GM21737 (cell line): ENCODE results near the gene TMC4.
"Not testable (repeated sequence)": the region's sequence is repeated elsewhere in the genome, so short reads cannot be mapped to it uniquely, and the experiment has no call there.

Source experiments
- ATAC-seq: cut with Tn5 transposase; IDR thresholded peaks from one replicate; pipeline ENCODE4 v1.9.1; 2021; ENCODE audit warnings: mild to moderate bottlenecking, moderate library complexity; ENCODE audit not compliant: unreplicated experiment

The TMC4 gene

DNA sequence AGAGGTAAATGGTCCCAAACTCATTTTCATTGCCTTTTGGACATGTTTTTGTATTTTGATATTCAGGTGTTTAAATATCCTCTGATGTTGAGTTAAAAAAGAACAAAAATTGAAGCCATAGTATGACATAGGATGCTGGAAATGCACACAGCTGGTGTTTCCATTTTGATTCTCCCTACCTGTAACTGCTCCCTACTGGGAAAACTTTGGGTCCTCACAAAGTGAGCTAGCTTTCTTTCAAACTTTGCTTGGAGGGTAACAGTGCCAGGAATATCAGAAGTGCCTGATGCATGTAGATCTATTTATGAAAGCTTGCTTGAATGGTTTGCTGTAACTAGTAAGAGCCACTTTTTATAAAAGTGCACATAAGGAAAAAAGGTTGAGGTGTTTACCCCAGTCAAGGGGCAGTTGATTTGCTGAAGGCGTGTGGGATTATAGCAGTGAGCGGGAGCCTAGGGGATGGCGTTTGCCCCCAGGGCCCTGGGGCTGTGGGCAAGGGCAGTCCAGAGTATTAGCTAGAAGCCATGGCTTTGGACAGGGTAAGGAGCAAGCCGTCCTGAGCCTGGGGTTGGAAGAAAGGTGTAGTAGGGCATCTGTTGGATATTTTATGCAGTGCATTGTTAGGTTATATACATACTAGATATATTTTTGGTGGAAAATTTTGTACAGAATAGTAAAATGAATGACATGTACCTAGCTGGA lies 32.0 kb upstream of the TMC4 start:
- ATAC-seq: no peak

DNA sequence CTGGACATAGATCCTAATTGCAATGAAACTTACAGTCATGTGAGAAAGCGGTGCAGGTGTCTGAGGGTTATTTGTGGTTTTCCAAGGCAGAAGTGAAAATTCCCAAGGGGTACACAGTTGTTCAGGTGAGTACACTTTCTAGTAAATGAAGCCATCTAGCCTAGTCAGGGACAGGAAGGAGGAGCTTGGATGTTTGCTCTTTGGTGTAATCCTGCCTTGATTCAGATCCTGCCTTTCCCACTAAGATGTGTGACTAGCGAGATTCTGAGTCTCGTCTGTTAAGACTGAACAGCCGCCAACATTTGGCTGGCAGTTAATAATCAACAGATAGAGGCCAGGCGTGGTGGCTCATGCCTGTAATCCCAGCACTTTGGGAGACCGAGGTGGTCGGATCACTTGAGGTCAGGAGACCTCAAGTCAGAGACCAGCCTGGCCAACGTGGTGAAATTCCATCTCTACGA lies 30.2 kb upstream of the TMC4 start:
- ATAC-seq: no peak

DNA sequence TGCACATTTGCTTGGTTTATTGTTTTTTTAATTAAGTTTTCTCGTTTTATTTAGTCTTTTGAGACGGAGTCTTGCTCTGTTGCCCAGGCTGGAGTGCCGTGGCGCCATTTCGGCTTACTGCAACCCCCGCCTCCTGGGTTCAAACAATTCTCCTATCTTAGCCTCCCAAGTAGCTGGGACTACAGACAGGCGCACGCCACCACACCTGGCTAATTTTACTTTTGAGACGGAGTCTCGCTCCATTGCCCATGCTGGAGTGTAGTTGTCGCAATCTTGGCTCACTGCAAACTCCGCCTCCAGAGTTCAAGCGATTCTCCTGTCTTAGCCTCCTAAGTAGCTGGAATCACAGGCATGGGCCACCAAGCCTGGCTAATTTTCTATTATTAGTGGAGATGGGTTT lies 29.0 kb upstream of the TMC4 start:
- ATAC-seq: no peak

DNA sequence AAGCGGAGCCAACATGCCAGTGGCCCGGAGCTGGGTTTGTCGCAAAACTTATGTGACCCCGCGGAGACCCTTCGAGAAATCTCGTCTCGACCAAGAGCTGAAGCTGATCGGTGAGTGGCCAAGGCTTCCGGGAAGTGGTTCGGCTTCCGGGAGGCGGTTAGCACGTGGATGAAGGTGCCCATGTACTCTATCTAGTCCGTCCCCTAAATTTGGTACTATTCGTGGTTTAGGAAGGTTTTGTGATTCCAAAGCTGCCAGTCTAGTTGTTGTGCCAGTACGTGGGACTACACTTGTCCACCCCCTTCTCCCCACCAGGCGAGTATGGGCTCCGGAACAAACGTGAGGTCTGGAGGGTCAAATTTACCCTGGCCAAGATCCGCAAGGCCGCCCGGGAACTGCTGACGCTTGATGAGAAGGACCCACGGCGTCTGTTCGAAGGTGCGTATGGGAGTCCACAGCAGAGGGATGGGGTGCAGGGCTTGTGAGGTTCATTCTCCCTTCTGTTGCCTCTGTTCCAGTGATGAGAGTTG lies 28.3 kb upstream of the TMC4 start:
- no peak for ATAC-seq

DNA sequence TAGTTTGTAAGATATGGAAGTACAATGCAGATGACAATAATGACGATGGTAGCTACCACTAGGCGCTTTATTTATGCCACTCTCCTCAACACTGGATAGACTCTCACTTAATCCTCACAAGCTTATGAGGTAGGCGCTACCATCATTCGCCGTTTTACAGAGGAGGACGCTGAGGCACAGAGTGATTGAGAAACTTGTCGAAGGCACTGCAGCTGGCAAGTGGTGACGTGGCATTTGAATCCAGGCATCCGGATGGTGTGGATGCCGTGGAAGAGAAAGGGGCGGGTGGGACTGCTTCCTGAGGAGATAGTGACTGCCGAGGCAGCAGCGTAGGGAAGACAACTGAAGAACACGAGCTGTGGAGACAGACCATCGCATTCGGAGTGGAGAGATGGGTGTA lies 26.4 kb upstream of the TMC4 start:
- ATAC-seq: no peak

DNA sequence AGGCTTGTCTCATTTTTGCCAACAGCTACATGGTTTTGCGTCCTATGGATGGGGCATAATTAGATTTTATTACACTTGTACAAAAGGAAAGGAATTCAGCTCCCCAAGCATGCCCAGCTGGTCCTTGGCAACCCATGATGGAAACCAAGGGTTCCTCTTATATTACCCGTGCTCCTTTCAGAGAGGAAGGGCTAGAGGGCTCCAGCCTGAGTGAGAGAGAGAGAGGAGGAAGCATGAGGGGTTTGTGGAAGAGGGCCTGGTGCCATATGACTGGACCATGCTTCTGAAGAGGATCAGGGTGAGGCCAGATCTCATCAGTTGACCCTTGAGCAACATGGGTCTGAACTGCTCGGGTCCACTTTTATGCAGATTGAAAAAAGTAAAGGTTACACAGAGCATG lies 24.2 kb upstream of the TMC4 start:
- ATAC-seq: no peak

DNA sequence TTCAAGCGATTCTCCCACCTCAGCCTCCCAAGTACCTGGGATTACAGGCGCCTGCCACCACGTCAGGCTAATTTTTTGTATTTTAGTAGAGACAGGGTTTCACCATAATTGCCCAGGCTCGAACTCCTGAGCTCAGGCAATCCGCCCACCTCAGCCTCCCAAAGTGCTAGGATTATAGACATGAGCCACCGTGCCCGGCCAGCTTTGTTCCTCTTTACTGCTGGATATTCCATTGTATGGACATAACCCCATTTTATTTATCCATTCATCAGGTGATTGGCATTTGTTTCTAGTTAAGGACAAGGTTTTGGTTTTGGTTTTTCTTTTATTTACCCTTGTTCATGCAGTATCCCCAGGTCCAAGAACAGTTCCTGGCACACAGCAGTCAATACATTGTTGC lies 23.6 kb upstream of the TMC4 start:
- ATAC-seq: no peak

DNA sequence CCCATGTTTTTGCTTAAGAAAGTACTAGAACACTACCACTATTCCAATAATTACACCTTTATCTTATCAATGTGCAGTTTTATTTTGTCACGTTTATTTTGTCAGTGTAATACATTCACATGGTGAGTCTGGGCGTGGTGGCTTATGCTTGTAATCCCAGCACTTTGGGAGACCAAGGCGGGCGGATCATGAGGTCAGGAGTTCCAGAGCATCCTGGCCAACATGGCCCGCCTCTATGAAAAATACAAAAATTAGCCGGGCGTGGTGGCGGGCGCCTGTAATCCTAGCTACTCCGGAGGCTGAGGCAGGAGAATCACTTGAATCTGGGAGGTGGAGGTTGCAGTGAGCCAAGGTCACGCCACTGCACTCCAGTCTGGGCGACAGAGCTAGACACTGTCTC lies 21.5 kb upstream of the TMC4 start:
- ATAC-seq: not testable (repeated sequence)

DNA sequence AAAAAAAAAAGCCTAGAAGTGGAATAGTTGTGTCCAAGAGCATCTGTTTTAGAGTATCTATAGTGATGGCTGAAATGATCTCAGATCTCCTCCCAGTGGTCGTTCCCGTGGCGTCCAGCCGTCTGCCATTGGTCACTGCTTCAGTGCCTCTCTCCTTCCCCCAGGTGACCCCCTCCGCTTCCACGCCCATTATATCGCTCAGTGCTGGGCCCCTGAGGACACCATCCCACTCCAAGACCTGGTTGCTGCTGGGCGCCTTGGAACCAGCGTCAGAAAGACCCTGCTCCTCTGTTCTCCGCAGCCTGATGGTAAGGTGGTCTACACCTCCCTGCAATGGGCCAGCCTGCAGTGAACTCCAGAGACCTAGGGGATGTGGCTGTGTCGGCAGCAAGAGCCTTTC lies 20.1 kb upstream of the TMC4 start:
- no peak for ATAC-seq

DNA sequence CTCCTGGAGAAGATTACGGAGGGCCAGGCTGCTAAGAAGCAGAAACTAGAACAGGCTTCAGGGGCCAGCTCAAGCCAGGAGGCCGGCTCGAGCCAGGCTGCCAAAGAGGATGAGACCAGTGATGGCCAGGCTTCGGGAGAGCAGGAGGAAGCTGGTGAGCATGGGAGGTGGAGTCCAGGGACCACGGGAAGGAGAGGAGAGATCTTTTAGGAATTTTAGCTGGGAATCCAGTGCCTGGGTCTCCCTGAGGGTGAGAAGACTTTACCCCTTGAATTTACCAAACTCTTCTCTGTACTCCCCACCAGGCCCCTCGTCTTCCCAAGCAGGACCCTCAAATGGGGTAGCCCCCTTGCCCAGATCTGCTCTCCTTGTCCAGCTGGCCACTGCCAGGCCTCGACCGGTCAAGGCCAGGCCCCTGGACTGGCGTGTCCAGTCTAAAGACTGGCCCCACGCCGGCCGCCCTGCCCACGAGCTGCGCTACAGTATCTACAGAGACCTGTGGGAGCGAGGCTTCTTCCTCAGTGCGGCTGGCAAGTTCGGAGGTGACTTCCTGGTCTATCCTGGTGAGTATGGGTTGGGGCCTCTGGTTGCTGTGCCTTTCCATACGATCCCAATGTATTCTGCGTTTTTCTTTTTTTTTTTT lies 19.0 kb upstream of the TMC4 start:
- ATAC-seq: no peak

DNA sequence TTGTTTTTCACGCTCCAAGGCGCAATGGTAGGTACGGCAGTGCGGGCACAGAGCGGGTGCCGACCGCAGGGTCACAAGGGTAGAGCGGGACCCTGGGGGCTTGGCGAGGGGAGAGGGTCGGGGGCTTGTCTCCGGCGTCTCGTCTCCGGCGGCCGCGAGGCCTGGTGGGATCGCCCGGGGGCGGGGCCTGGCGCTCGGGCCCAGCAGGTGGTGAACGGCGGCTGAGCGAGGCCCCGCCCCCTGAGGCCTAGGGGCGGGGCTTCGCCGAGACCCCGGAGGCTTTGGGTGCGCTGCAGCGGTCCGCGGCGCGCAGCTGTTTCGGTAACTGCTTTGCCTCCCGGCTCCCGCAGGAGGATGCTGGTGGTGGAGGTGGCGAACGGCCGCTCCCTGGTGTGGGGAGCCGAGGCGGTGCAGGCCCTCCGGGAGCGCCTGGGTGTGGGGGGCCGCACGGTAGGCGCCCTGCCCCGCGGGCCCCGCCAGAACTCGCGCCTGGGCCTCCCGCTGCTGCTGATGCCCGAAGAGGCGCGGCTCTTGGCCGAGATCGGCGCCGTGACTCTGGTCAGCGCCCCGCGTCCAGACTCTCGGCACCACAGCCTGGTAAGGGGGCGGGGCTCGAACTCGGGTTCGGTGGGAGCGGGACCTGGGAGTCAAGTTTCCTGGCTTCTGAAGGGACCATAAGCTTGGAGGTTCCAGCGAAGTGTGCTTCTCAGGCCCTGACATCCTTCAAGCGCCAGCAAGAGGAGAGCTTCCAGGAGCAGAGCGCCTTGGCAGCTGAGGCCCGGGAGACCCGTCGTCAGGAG lies 18.3 kb upstream of the TMC4 start, which contains the start of gene TSEN34:
Gene TSEN34 (plus strand): TSS at position 298 of the 800 bp plus-strand sequence. CDS start 57 bp downstream, at position 355.
- peak; percentile 26 for ATAC-seq

DNA sequence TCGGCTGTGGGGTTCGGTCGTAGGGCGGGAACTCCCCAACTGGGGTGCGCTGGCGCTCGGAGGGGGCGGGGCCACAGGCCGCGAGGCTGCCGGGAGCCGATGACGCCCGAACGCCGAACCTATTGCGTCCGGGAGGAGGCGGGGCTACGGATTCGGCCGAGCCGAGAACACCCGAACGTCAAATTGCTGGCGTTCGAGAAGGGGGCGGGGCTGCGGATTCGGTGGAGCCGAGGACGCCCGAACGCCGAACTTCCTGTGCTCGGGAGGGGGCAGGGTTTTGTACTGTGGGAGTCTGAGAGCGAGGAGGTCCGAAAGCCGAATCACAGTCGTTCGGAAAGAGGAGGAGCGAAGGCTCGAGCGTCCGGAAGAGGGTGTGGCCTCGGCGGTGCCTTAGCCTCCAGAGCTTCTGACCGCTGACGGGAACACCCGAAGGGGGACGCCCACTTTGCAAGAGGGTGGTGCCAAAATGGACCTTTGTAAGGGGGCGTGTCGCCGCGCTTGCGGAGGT lies 17.6 kb upstream of the TMC4 start:
- ATAC-seq: peak; percentile 42

DNA sequence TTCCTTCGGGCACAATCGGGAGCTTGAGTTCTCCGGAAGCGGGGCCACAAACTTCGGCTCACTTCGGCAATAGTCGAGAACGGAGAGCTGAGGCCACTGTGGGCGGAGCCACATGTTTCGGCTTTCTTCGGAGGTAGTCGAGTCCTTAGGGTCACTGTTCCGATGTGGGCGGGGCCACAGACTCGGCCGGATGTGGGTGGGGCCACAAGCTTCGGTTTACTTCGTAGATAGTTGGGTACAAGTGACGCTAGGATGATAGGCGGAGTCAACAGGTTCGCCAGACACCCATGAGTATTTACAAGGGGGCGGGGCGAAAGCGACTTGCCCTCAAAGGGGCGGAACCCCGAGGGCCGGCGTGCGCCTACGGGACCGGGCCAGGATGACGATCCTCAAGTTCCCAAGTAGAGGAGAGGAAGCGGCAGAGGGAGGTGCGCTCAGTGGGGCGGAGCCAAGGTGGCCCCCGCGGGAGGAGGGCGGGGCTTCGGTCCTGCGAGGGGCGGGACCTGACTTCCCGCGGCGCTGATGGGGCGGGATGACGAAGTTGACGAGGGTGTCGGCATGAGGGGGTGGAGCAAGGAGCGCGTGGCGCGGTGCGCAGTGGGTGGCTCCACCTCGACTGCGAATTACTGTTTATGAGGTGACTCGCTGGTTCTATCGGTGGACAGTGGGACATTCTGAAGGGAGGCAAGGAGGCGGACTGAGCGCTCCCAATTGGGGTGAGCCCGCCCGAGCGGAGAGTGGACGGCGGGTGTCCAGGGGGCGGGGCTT lies 17.0 kb upstream of the TMC4 start:
- peak; percentile 45 for ATAC-seq

DNA sequence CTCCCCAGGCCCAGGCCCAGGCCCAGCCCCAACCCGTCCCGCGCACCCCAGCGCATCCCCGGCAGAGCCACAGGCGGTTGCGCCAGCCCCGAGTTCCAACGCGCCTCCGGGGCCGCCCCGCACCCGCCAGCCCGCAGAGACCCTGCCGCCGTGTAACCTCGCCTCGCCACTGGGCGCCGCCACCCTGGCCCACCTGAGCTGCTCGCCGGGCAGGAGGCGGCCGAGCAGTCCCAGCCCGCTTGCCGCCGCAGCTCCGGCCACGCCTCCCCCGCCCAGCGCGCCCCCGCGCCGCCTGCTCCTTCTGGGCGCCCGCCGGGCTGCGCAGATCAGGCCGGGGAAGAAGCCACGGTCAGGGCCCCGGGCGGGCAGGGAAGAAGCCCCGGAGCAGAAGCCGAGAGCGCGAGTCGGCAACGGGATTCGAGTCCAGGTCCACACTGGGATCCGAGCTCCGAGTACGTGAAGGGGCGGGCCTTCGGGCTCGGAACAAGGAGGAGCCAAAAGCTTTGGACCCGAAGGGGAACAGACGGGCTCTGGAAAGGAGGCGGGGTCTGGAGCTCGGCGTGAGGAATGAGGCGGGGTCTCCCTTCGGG lies 16.3 kb upstream of the TMC4 start, which contains the start of gene MBOAT7:
Gene MBOAT7 (minus strand): TSS at position 436 of the 590 bp plus-strand sequence. CDS start 1,072 bp downstream, outside the sequence.
- peak; percentile 17 for ATAC-seq

DNA sequence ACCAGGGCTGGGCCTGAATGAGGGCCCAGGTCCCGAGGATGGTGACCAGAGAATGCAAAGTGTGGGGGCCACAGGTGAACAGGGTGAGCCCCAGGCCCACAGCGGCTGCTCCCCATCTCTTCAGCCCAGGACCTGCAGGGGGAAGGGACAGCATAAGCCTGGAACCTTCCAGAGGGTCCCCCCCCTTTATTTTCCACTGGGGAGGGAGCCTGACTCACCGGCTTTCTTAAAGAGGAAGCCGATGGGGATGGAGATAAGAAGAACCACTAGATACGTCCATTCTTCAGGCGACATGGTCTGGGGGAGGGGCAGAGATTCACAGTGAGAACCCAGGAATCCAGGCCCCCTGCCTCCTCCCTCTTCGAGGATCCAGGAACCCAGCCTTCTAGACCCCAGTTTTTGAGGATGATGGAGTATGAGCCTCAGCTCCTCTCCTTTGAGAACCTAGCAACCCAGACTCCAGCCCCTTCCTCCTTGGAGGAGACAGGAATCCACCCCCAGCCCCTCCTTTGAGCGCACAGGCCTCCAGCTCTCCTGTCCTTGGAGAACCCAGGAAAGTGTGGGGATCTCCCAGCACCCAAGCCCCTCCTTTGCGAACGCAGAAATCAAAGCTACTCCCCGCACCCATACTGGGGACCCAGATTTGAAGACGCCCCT lies 15.4 kb upstream of the TMC4 start:
- no peak for ATAC-seq

DNA sequence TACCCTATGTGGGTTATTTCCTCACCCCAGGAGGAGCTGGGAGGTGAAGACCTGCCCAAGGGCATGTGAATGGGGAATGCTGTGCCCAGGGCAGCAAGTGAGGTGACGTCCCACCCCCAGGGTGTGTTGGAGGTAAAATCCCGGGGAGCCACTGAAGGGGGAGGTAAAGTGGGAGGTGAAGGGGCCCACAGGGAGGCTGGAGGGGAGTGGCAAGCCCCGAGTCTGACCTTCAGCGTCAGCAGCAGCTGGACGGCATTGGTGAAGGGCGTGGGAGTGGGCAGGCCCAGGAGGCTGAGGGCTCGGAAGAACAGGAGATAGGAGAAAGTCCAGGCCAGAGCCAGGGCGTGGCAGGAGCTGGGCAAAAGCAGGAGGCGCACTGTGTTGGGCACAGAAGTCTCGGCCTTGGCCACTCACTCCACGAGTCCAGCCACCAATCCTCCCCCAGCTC lies 14.0 kb upstream of the TMC4 start:
- no peak for ATAC-seq

DNA sequence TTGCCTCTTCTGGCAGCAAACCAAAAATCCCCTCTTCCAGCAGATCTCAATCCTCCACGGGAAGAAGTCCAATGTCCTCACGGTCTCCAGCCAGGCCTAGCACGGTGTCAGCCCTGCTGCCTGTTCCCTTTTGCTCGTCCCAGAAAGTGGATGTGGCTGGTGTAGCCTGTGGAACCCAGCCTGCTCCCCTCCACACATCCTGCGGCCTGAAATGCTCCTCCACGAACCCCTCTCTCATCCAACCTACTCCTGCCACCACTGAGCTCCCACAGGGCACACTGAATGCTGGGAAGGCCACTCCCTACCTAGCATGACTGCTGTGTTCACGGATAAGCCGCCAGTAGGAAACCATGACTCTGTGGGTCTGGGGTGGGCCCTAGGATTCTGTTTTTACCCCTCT lies 13.4 kb upstream of the TMC4 start:
- ATAC-seq: no peak

DNA sequence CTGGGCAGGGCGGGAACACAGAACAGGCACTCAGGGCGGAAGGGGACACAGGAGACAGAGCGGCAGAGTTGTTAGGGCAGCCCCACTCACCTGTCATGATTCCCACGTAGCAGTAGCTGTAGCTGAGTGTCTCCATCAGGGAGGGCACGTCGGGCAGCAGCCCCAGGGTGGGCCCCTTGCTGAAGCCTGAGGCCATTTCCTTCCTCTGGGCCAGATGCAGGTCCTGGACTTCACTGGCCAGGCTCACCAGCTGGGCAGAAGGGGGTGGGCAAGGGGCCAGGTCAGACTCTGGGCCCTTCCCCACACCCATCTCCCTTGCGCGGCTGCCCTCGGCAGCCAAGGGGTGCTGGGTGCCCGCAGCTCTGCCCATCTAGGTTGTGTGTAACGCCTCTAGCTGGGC lies 10.5 kb upstream of the TMC4 start:
- ATAC-seq: no peak

DNA sequence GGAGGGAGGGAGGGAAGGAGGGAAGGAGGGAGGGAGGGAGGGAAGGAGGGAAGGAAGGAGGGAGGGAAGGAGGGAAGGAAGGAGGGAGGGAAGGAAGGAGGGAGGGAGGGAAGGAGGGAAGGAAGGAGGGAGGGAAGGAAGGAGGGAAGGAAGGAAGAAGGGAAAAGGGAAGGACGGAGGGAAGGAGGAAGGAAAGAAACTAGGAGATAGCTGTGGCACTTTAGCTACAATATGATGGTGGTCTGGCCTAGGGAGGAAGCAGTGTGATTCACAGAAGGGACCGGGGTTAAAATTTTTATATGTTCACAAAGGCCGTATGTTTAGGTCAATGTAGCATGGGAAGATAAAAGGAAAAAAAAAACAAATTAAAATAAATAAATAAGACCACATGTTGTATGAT lies 8.9 kb upstream of the TMC4 start:
- not testable (repeated sequence) for ATAC-seq
